ENCODE data around the gene LRRC57. TPM values are rescaled to one million over a fixed set of nuclear protein-coding genes. Genes with fewer than 3 reads are reported as not detected.

The LRRC57 gene
- total and polyA plus RNA-seq, 2 of the 13 experiments (the other 11 are each of a cell fraction or from before 2014, with no cell fraction given): 5.8 to 14.8 TPM

DNA sequence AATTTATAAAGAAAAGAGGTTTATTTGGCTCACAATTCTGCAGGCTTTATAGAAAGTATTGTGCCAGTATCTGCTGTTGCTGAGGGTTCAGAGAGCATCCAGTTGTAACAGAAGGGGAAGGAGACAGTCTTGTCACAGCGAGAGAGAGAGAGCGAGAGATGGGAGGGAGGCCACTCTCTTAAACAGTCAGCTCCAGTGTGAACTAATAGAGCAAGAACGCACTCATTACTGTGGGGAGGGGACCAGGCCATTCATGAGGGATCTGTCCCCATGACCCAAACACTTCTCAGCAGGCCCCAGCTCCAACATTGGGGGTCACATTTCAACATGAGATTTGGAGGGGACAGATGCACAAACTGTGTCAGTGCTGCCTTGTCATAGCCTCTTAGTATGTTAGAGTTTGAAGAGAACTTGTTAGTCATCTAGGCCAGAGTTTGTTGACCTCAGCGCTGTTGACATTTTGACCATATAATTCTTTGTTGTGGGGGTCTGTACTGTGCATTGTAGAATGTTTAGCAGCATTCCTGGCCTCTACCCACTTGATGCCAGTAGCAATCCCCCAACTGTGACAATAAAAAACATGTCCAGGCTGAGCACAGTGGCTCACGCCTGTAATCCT lies 42.1 kb upstream of the LRRC57 start (continued):
- TF ChIP-seq DNMT1 (CRISPR knock-in tag; IDR thresholded peaks at IDR 0.05) (0 out of 2 replicates have a peak, but pooled peaks have one; percentile 58), RXRB (CRISPR knock-in tag; IDR thresholded peaks at IDR 0.05; ENCODE audit: borderline replicate concordance) (peak; percentile 58; the same call in 1 of the 2 replicates), ZNF383 (CRISPR knock-in tag; IDR thresholded peaks at IDR 0.05; ENCODE audit: borderline replicate concordance) (no peak), RORA (CRISPR knock-in tag; IDR thresholded peaks at IDR 0.05) (no peak), FOXA1 (IDR thresholded peaks at IDR 0.05) (no peak), FOXA1 (CRISPR knock-in tag; IDR thresholded peaks at IDR 0.05) (peak; percentile 4; the same call in 1 of the 2 replicates), ZNF552 (CRISPR knock-in tag; IDR thresholded peaks at IDR 0.05; ENCODE audit: borderline replicate concordance) (no peak), MEIS1 (CRISPR knock-in tag; IDR thresholded peaks at IDR 0.05; ENCODE audit: borderline replicate concordance) (no peak), MBNL3 (CRISPR knock-in tag; conservative IDR thresholded peaks at IDR 0.05) (no peak)
- TF ChIP-seq, protein P1, sequence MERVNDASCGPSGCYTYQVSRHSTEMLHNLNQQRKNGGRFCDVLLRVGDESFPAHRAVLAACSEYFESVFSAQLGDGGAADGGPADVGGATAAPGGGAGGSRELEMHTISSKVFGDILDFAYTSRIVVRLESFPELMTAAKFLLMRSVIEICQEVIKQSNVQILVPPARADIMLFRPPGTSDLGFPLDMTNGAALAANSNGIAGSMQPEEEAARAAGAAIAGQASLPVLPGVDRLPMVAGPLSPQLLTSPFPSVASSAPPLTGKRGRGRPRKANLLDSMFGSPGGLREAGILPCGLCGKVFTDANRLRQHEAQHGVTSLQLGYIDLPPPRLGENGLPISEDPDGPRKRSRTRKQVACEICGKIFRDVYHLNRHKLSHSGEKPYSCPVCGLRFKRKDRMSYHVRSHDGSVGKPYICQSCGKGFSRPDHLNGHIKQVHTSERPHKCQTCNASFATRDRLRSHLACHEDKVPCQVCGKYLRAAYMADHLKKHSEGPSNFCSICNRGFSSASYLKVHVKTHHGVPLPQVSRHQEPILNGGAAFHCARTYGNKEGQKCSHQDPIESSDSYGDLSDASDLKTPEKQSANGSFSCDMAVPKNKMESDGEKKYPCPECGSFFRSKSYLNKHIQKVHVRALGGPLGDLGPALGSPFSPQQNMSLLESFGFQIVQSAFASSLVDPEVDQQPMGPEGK (CRISPR knock-in tag; IDR thresholded peaks at IDR 0.05): no peak
- TF ChIP-seq, protein P2, sequence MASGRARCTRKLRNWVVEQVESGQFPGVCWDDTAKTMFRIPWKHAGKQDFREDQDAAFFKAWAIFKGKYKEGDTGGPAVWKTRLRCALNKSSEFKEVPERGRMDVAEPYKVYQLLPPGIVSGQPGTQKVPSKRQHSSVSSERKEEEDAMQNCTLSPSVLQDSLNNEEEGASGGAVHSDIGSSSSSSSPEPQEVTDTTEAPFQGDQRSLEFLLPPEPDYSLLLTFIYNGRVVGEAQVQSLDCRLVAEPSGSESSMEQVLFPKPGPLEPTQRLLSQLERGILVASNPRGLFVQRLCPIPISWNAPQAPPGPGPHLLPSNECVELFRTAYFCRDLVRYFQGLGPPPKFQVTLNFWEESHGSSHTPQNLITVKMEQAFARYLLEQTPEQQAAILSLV (CRISPR knock-in tag; IDR thresholded peaks at IDR 0.05; ENCODE audit: borderline replicate concordance): no peak

Measured in HepG2 (cell line).